ENCODE measurements around the gene FGF8. TPM values are rescaled to one million over a fixed set of nuclear protein-coding genes. Genes with fewer than 3 reads are reported as not detected.

The FGF8 gene
- total RNA-seq, 1 experiment from 2014 or later: not detected

DNA sequence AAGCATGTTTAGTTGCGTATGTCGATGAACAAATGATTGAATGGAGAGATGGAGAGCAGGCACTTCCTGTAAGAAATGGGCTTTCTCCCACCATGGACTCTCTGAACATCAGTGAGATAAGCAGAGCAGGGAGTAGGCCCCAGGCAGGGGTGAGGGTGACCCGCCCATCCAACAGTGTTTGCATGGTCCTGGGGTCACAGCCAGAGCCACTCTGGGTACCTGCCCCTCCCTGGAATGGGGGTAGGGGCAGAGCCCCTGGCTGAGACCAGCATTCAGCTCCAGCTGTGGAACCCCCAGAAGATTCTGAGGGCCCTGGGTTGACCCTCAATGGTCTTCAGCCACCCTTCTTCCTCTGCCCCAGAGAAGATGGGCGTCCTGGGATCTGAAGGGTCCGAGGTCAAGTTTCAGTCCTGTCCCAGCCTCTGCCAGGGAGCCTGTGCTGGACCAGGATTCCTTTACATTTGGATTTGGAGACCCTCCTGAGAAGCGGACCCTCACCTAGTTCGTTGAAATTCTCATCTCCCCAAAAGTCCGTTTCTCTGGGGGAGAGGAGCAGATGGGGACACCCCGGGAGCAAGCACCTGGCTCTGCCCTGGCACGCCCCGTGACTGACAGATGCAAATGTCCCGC, 2.4 kb upstream of the FGF8 start:
- no peak for DNase-seq (ENCODE audit: low spot score)
- no peak overlapping the region for H3K27ac ChIP-seq (ENCODE audit: low read depth, low read length, poor library complexity, severe bottlenecking)
- H3K36me3 ChIP-seq (ENCODE audit: insufficient read depth, low read length, poor library complexity, severe bottlenecking): no peaks in the 10 kb centered on the region
- no peaks in the 10 kb centered on the region for H3K9me3 ChIP-seq (ENCODE audit: low read depth, low read length, poor library complexity, severe bottlenecking)
- peaks cover 36% of the 10 kb centered on the region for H3K27me3 ChIP-seq (replicated peaks; ENCODE audit: insufficient read depth, low read depth, low read length, poor library complexity)
- no TSS peak for BruUV-seq (replicated peaks)
- H3K4me3 ChIP-seq (ENCODE audit: low read depth, low read length, poor library complexity, severe bottlenecking): no peak overlapping the region
- TF ChIP-seq, protein P1, sequence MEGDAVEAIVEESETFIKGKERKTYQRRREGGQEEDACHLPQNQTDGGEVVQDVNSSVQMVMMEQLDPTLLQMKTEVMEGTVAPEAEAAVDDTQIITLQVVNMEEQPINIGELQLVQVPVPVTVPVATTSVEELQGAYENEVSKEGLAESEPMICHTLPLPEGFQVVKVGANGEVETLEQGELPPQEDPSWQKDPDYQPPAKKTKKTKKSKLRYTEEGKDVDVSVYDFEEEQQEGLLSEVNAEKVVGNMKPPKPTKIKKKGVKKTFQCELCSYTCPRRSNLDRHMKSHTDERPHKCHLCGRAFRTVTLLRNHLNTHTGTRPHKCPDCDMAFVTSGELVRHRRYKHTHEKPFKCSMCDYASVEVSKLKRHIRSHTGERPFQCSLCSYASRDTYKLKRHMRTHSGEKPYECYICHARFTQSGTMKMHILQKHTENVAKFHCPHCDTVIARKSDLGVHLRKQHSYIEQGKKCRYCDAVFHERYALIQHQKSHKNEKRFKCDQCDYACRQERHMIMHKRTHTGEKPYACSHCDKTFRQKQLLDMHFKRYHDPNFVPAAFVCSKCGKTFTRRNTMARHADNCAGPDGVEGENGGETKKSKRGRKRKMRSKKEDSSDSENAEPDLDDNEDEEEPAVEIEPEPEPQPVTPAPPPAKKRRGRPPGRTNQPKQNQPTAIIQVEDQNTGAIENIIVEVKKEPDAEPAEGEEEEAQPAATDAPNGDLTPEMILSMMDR (conservative IDR thresholded peaks at IDR 0.05; ENCODE audit: low read depth, low read length): no peak
- no peak for TF ChIP-seq EZH2 (IDR thresholded peaks at IDR 0.05; ENCODE audit: borderline replicate concordance, low read depth, low read length, poor library complexity, severe bottlenecking)
- CTCF ChIA-PET: interaction anchor here (0.9 to 1.2 kb wide), 2 partner anchors 9 to 176 kb away, joined by 3 to 4 read pairs; no protein-coding TSS in a partner anchor
- H3K4me1 ChIP-seq (ENCODE audit: insufficient read depth, low read length, poor library complexity, severe bottlenecking): peaks cover 23% of the 10 kb centered on the region
- POLR2A ChIA-PET (ENCODE audit: low non-redundant PET): interaction anchor here (0.5 kb wide), 1 partner anchor 265 kb away, joined by 3 read pairs; no protein-coding TSS in a partner anchor
- intact Hi-C loops (cut with micrococcal nuclease; ENCODE audit: unreplicated experiment): no loop called here

DNA sequence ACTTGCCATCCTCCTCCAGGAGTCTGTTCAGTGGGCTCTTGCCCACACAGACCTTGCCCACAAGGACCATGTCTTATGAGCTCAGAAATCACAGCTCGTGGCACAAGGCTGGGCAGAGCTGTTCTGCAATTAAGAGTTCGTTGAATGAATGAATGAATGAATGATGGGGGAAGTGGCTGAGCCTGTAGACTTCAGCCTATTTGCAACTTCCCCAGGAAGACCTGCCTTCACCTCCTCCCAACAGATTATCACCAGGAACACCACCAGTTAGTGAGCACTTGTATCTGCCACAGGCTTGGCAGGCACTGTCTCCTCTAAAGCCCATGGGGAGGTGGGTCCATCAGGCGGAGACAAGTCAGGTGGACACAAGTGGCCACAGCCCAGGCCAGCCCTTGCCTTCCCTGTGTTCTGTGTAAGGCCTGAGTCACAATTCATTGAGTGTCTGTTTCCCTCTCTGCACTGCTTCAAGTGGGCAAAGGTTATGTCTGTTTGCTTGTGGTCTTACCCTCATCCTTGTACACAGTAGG, 1.8 kb upstream of the FGF8 start:
- no peak overlapping the region for H3K27ac ChIP-seq (ENCODE audit: low read depth, low read length, poor library complexity, severe bottlenecking)
- DNase-seq (ENCODE audit: low spot score): no peak
- TF ChIP-seq, protein P1 (conservative IDR thresholded peaks at IDR 0.05; ENCODE audit: low read depth, low read length): no peak
- no peak for TF ChIP-seq EZH2 (IDR thresholded peaks at IDR 0.05; ENCODE audit: borderline replicate concordance, low read depth, low read length, poor library complexity, severe bottlenecking)
- no TSS peak for BruUV-seq (replicated peaks)
- intact Hi-C loops (cut with micrococcal nuclease; ENCODE audit: unreplicated experiment): no loop called here
- ChIA-PET CTCF (no interaction called here), POLR2A (ENCODE audit: low non-redundant PET) (no interaction called here)
- no peaks in the 10 kb centered on the region for H3K9me3 ChIP-seq (ENCODE audit: low read depth, low read length, poor library complexity, severe bottlenecking)
- no peaks in the 10 kb centered on the region for H3K36me3 ChIP-seq (ENCODE audit: insufficient read depth, low read length, poor library complexity, severe bottlenecking)
- H3K4me1 ChIP-seq (ENCODE audit: insufficient read depth, low read length, poor library complexity, severe bottlenecking): peaks cover 22% of the 10 kb centered on the region
- peaks cover 42% of the 10 kb centered on the region for H3K27me3 ChIP-seq (replicated peaks; ENCODE audit: insufficient read depth, low read depth, low read length, poor library complexity)
- H3K4me3 ChIP-seq (ENCODE audit: low read depth, low read length, poor library complexity, severe bottlenecking): no peak overlapping the region

DNA sequence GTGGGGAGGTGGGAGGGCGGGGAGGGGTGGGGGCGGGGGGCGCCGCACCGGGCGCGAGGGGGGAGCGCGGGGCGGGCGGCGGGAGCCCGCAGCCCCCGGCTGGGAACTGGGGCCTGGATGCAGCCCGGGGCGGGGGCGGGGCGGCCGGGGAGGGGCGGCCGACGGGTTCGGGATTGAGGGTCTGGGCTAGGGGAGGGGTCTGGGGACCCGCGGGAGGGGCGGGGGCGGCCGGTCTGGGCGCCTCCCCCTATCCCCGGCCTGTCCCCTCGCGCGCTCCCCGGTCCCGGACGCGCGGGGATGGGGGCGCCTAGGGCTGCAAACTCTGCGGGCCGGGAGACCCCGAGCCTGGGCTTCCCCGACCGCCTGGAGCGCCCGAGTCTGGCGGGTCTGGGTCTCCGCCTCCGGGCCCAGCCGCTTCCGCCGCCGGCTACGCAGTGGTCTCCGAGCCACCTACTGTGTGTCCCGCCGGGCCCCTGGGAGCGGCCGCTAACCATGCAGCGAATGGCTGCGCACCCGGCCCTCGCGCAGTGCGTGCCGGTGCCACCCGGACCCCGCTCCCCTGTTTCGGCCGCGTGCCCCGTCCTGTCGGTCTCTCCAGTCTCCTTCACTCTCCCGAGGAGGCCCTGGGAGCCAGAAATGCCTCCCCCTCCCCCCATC, 375 bp upstream of the FGF8 start:
- no peaks in the 10 kb centered on the region for H3K9me3 ChIP-seq (ENCODE audit: low read depth, low read length, poor library complexity, severe bottlenecking)
- no peak for TF ChIP-seq EZH2 (IDR thresholded peaks at IDR 0.05; ENCODE audit: borderline replicate concordance, low read depth, low read length, poor library complexity, severe bottlenecking)
- intact Hi-C loops (cut with micrococcal nuclease; ENCODE audit: unreplicated experiment): no loop called here
- peaks cover 48% of the 10 kb centered on the region for H3K27me3 ChIP-seq (replicated peaks; ENCODE audit: insufficient read depth, low read depth, low read length, poor library complexity)
- DNase-seq (ENCODE audit: low spot score): no peak
- H3K36me3 ChIP-seq (ENCODE audit: insufficient read depth, low read length, poor library complexity, severe bottlenecking): no peaks in the 10 kb centered on the region
- POLR2A ChIA-PET (ENCODE audit: low non-redundant PET): no interaction called here
- H3K4me1 ChIP-seq (ENCODE audit: insufficient read depth, low read length, poor library complexity, severe bottlenecking): peaks cover 9% of the 10 kb centered on the region
- H3K4me3 ChIP-seq (ENCODE audit: low read depth, low read length, poor library complexity, severe bottlenecking): peak overlapping the region; percentile 19
- no TSS peak for BruUV-seq (replicated peaks)
- CTCF ChIA-PET: no interaction called here
- no peak overlapping the region for H3K27ac ChIP-seq (ENCODE audit: low read depth, low read length, poor library complexity, severe bottlenecking)
